ENCODE measurements around the gene CALCOCO1. TPM values are rescaled to one million over a fixed set of nuclear protein-coding genes. Genes with fewer than 3 reads are reported as not detected.

The CALCOCO1 gene
- total and polyA plus RNA-seq, 2 of the 13 experiments (the other 11 are each of a cell fraction or from before 2014, with no cell fraction given): 7.7 to 47.7 TPM

DNA sequence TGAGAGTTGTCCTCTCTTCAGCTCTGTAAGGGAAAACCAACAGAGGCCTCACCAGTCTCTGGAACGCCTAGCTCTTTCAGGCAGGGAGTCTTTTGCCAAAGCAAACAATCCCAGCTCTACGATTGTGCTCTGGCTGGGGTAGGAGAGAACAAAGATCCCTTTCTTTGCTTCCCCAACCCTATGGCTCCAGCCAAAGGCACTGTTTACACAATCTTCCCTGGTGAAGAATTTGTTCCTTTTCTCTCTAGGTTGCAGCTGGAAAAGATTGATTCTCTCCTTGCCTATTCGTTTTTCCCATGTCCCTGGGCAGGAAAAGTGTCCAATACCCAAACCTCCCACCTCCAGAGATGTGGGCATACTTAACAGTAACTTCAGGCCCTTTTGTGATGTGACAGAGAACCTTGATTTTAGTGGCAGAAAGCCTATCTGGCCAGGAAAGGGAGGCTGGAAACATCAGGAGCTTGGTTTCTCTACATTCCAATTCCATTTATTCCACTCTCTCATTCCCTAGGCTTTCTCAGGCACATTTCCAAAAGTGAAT, 68.2 kb downstream of the CALCOCO1 start (continued):
- TF ChIP-seq ATM (IDR thresholded peaks at IDR 0.05; ENCODE audit: borderline replicate concordance): no peak
- TF ChIP-seq ZNF432 (CRISPR knock-in tag; IDR thresholded peaks at IDR 0.05; ENCODE audit: borderline replicate concordance): no peak
- no peak for TF ChIP-seq ELF4 (CRISPR knock-in tag; IDR thresholded peaks at IDR 0.05; ENCODE audit: borderline replicate concordance)
- no peak for TF ChIP-seq ZNF274 (CRISPR knock-in tag; IDR thresholded peaks at IDR 0.05)
- TF ChIP-seq TBP (CRISPR knock-in tag; IDR thresholded peaks at IDR 0.05): no peak
- no peak for TF ChIP-seq ARNTL (CRISPR knock-in tag; IDR thresholded peaks at IDR 0.05)
- TF ChIP-seq, protein P1, sequence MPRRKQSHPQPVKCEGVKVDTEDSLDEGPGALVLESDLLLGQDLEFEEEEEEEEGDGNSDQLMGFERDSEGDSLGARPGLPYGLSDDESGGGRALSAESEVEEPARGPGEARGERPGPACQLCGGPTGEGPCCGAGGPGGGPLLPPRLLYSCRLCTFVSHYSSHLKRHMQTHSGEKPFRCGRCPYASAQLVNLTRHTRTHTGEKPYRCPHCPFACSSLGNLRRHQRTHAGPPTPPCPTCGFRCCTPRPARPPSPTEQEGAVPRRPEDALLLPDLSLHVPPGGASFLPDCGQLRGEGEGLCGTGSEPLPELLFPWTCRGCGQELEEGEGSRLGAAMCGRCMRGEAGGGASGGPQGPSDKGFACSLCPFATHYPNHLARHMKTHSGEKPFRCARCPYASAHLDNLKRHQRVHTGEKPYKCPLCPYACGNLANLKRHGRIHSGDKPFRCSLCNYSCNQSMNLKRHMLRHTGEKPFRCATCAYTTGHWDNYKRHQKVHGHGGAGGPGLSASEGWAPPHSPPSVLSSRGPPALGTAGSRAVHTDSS (CRISPR knock-in tag; conservative IDR thresholded peaks at IDR 0.05): no peak
- TF ChIP-seq, protein P2, sequence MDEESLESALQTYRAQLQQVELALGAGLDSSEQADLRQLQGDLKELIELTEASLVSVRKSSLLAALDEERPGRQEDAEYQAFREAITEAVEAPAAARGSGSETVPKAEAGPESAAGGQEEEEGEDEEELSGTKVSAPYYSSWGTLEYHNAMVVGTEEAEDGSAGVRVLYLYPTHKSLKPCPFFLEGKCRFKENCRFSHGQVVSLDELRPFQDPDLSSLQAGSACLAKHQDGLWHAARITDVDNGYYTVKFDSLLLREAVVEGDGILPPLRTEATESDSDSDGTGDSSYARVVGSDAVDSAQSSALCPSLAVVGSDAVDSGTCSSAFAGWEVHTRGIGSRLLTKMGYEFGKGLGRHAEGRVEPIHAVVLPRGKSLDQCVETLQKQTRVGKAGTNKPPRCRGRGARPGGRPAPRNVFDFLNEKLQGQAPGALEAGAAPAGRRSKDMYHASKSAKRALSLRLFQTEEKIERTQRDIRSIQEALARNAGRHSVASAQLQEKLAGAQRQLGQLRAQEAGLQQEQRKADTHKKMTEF (CRISPR knock-in tag; IDR thresholded peaks at IDR 0.05): peak; percentile 74
- TF ChIP-seq, protein P3, sequence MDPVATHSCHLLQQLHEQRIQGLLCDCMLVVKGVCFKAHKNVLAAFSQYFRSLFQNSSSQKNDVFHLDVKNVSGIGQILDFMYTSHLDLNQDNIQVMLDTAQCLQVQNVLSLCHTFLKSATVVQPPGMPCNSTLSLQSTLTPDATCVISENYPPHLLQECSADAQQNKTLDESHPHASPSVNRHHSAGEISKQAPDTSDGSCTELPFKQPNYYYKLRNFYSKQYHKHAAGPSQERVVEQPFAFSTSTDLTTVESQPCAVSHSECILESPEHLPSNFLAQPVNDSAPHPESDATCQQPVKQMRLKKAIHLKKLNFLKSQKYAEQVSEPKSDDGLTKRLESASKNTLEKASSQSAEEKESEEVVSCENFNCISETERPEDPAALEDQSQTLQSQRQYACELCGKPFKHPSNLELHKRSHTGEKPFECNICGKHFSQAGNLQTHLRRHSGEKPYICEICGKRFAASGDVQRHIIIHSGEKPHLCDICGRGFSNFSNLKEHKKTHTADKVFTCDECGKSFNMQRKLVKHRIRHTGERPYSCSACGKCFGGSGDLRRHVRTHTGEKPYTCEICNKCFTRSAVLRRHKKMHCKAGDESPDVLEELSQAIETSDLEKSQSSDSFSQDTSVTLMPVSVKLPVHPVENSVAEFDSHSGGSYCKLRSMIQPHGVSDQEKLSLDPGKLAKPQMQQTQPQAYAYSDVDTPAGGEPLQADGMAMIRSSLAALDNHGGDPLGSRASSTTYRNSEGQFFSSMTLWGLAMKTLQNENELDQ (CRISPR knock-in tag; IDR thresholded peaks at IDR 0.05; ENCODE audit: borderline replicate concordance): no peak
- TF ChIP-seq, protein P4, sequence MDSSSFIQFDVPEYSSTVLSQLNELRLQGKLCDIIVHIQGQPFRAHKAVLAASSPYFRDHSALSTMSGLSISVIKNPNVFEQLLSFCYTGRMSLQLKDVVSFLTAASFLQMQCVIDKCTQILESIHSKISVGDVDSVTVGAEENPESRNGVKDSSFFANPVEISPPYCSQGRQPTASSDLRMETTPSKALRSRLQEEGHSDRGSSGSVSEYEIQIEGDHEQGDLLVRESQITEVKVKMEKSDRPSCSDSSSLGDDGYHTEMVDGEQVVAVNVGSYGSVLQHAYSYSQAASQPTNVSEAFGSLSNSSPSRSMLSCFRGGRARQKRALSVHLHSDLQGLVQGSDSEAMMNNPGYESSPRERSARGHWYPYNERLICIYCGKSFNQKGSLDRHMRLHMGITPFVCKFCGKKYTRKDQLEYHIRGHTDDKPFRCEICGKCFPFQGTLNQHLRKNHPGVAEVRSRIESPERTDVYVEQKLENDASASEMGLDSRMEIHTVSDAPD (CRISPR knock-in tag; IDR thresholded peaks at IDR 0.05): peak; percentile 99
- TF ChIP-seq ZNF674 (CRISPR knock-in tag; IDR thresholded peaks at IDR 0.05; ENCODE audit: low read depth): no peak
- TF ChIP-seq KMT2B (CRISPR knock-in tag; IDR thresholded peaks at IDR 0.05): no peak
- no peak for TF ChIP-seq FOSL2 (CRISPR knock-in tag; IDR thresholded peaks at IDR 0.05)
- no peak for TF ChIP-seq ZNF326 (CRISPR knock-in tag; IDR thresholded peaks at IDR 0.05; ENCODE audit: borderline replicate concordance)
- TF ChIP-seq, protein P5, sequence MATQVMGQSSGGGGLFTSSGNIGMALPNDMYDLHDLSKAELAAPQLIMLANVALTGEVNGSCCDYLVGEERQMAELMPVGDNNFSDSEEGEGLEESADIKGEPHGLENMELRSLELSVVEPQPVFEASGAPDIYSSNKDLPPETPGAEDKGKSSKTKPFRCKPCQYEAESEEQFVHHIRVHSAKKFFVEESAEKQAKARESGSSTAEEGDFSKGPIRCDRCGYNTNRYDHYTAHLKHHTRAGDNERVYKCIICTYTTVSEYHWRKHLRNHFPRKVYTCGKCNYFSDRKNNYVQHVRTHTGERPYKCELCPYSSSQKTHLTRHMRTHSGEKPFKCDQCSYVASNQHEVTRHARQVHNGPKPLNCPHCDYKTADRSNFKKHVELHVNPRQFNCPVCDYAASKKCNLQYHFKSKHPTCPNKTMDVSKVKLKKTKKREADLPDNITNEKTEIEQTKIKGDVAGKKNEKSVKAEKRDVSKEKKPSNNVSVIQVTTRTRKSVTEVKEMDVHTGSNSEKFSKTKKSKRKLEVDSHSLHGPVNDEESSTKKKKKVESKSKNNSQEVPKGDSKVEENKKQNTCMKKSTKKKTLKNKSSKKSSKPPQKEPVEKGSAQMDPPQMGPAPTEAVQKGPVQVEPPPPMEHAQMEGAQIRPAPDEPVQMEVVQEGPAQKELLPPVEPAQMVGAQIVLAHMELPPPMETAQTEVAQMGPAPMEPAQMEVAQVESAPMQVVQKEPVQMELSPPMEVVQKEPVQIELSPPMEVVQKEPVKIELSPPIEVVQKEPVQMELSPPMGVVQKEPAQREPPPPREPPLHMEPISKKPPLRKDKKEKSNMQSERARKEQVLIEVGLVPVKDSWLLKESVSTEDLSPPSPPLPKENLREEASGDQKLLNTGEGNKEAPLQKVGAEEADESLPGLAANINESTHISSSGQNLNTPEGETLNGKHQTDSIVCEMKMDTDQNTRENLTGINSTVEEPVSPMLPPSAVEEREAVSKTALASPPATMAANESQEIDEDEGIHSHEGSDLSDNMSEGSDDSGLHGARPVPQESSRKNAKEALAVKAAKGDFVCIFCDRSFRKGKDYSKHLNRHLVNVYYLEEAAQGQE (IDR thresholded peaks at IDR 0.05; ENCODE audit: borderline replicate concordance in 1 of 2, low read depth in 1 of 2, low read length in 2 of 2): peak in 1 of 2 experiments; percentile 59; a peak in 2 of 4 replicates
- TF ChIP-seq ZNF788 (CRISPR knock-in tag; IDR thresholded peaks at IDR 0.05; ENCODE audit: borderline replicate concordance): no peak
- TF ChIP-seq RAD21 (CRISPR knock-in tag; IDR thresholded peaks at IDR 0.05): no peak
- TF ChIP-seq JUN (CRISPR knock-in tag; IDR thresholded peaks at IDR 0.05): no peak
- no peak for TF ChIP-seq ZNF790 (CRISPR knock-in tag; IDR thresholded peaks at IDR 0.05; ENCODE audit: borderline replicate concordance)
- TF ChIP-seq ZFY (CRISPR knock-in tag; IDR thresholded peaks at IDR 0.05): peak; percentile 52

Measured in HepG2 (cell line).